IMR-90 (cell line): ENCODE results near the gene SLX1B. TPM values are rescaled to one million over a fixed set of nuclear protein-coding genes. Genes with fewer than 3 reads are reported as not detected.
"Not testable (repeated sequence)": the region's sequence is repeated elsewhere in the genome, so short reads cannot be mapped to it uniquely, and the experiment has no call there.

ENCODE experiments used
- ATAC-seq: fragments of 200-7000 bp; cut with Tn5 transposase; 2 replicates; pipeline ENCODE4 v1.9.1; 2020; ENCODE audit warnings: low read depth, mild to moderate bottlenecking, moderate library complexity
- BruUV-seq: library from RNA; stranded (reverse); fragments of 400-500 nt; replicated peaks from 2 replicates; lab custom pipeline; 2021; lab: Mats Ljungman, UMichigan
- CTCF ChIA-PET: fragments of 300-600 bp; formaldehyde crosslinking; extraction: SDS; loops from one replicate; lab custom pipeline; 2021; ENCODE audit warnings: antibody characterized with exemption; lab: Yijun Ruan, JAX
- POLR2A ChIA-PET: fragments of 300-600 bp; sonication (Branson Sonifier 250); formaldehyde crosslinking; loops from one replicate; lab custom pipeline; 2022; ENCODE audit warnings: antibody characterized with exemption; ENCODE audit not compliant: unreplicated experiment; lab: Charles Lee
- DNase-seq: peaks from one replicate; pipeline ENCODE4 v3.0.0; 2013
- H2AFZ ChIP-seq: replicated peaks from 2 replicates; pipeline ENCODE3; 2013; ENCODE audit warnings: low read length, mild to moderate bottlenecking; ENCODE audit not compliant: poor library complexity
- H2AK5ac ChIP-seq: 2 replicates; pipeline ENCODE4 v1.6.1; 2013; ENCODE audit warnings: low read depth, low read length, inconsistent platforms
- H2AK9ac ChIP-seq: replicated peaks from 2 replicates; pipeline ENCODE3; 2013; ENCODE audit warnings: mild to moderate bottlenecking, low read depth, low read length, moderate library complexity; ENCODE audit not compliant: poor library complexity
- H2BK120ac ChIP-seq: 2 replicates; pipeline ENCODE4 v1.6.1; 2013; ENCODE audit warnings: low read depth, low read length, inconsistent platforms
- H2BK15ac ChIP-seq: 3 replicates; pipeline ENCODE4 v1.6.1; 2013; ENCODE audit warnings: low read depth, low read length, inconsistent platforms
- H2BK20ac ChIP-seq: 2 replicates; pipeline ENCODE4 v1.6.1; 2013; ENCODE audit warnings: low read depth, mild to moderate bottlenecking, inconsistent platforms, low read length, moderate library complexity
- H2BK5ac ChIP-seq: 2 replicates; pipeline ENCODE4 v1.6.1; 2013; ENCODE audit warnings: mild to moderate bottlenecking, low read depth, low read length, inconsistent platforms; ENCODE audit not compliant: poor library complexity, severe bottlenecking
- H3K14ac ChIP-seq: replicated peaks from 2 replicates; pipeline ENCODE4 v1.6.1; 2013; ENCODE audit warnings: low read depth, low read length, inconsistent platforms
- H3K18ac ChIP-seq: 2 replicates; pipeline ENCODE4 v1.6.1; 2013; ENCODE audit warnings: low read depth, low read length, control low read depth
- H3K23ac ChIP-seq: 2 replicates; pipeline ENCODE4 v1.6.1; 2013; ENCODE audit warnings: low read depth, low read length, inconsistent platforms
- H3K27ac ChIP-seq: 2 replicates; pipeline ENCODE4 v1.5.1; 2013; ENCODE audit warnings: mild to moderate bottlenecking, control low read depth, low read length; ENCODE audit not compliant: insufficient read depth
- H3K27me3 ChIP-seq: 2 replicates; pipeline ENCODE4 v1.6.1; 2013; ENCODE audit warnings: low read length; ENCODE audit not compliant: control insufficient read depth, insufficient read depth
- H3K36me3 ChIP-seq: 2 replicates; pipeline ENCODE4 v1.6.1; 2013; ENCODE audit warnings: low read length, mixed read lengths; ENCODE audit not compliant: control insufficient read depth, insufficient read depth
- H3K4ac ChIP-seq: 2 replicates; pipeline ENCODE4 v1.6.1; 2013; ENCODE audit warnings: low read depth, low read length, inconsistent platforms
- H3K4me1 ChIP-seq: 2 replicates; pipeline ENCODE4 v1.6.1; 2013; ENCODE audit warnings: low read length, mixed read lengths; ENCODE audit not compliant: control insufficient read depth, insufficient read depth
- H3K4me2 ChIP-seq: 2 replicates; pipeline ENCODE4 v1.6.1; 2013; ENCODE audit warnings: low read depth, mild to moderate bottlenecking, control low read depth, low read length, moderate library complexity
- H3K4me3 ChIP-seq: 2 replicates; pipeline ENCODE4 v1.5.1; 2013; ENCODE audit warnings: low read depth, mild to moderate bottlenecking, control low read depth, low read length, moderate library complexity; ENCODE audit not compliant: insufficient read depth
- H3K56ac ChIP-seq: 2 replicates; pipeline ENCODE4 v1.6.1; 2013; ENCODE audit warnings: low read length, inconsistent platforms; ENCODE audit not compliant: insufficient read depth; ENCODE audit errors: extremely low read depth
- H3K79me1 ChIP-seq, 2 experiments: 2 replicates each; pipeline ENCODE4 v1.6.1; 2013; ENCODE audit warnings: low read length in 2 of 2, inconsistent platforms in 1 of 2, low read depth in 1 of 2
- H3K9ac ChIP-seq: 2 replicates; pipeline ENCODE4 v1.6.1; 2013; ENCODE audit warnings: low read depth, low read length, control low read depth
- H3K9me1 ChIP-seq: 2 replicates; pipeline ENCODE4 v1.6.1; 2013; ENCODE audit warnings: low read length, inconsistent platforms; ENCODE audit not compliant: insufficient read depth
- H3K9me3 ChIP-seq: 2 replicates; pipeline ENCODE4 v1.6.1; 2013; ENCODE audit warnings: low read length; ENCODE audit not compliant: control insufficient read depth, insufficient read depth
- H4K20me1 ChIP-seq: 2 replicates; pipeline ENCODE4 v1.6.1; 2013; ENCODE audit warnings: low read length, inconsistent platforms; ENCODE audit not compliant: insufficient read depth
- H4K5ac ChIP-seq: 2 replicates; pipeline ENCODE4 v1.6.1; 2013; ENCODE audit warnings: mild to moderate bottlenecking, low read depth, low read length, control low read depth
- H4K8ac ChIP-seq, 2 experiments: 2 replicates each; pipeline ENCODE4 v1.6.1; 2013; ENCODE audit warnings: low read depth in 2 of 2, low read length in 2 of 2, control low read depth in 1 of 2, inconsistent platforms in 1 of 2
- H4K91ac ChIP-seq: 2 replicates; pipeline ENCODE4 v1.6.1; 2013; ENCODE audit warnings: low read depth, low read length, inconsistent platforms; ENCODE audit not compliant: insufficient read depth
- MAFK ChIP-seq: IDR thresholded peaks from 2 replicates; pipeline ENCODE4 v1.6.1; 2012; ENCODE audit warnings: low read depth, low read length, improper control_type of control experiment
- WGBS, 2 experiments: methylation state at CpG; one replicate each; pipeline versions ENCODE4 v1.1.5 to v1.1.7; 2013; ENCODE audit warnings: missing lambda C conversion rate in 2 of 2; ENCODE audit not compliant: insufficient read length in 1 of 2; ENCODE audit errors: extremely low coverage in 2 of 2; 5-methylcytosine and 5-hydroxymethylcytosine counted together
- dilution Hi-C: fragments of 300-500 bp; cut with HindIII; formaldehyde crosslinking; loops from one replicate; pipeline ENCODE4 v1.14.3; 2018; ENCODE audit warnings: low sequenced_read_pairs; ENCODE audit not compliant: unreplicated experiment
- in situ Hi-C: fragments of 300-500 bp; cut with MboI; formaldehyde crosslinking; loops from 3 replicates; pipeline ENCODE4 v1.14.3; 2019; ENCODE audit warnings: low sequenced_read_pairs, inconsistent platforms, mixed read lengths
- intact Hi-C: fragments of 100-400 bp; cut with micrococcal nuclease; formaldehyde crosslinking; loops from 2 replicates; pipeline ENCODE4 v1.10.0; 2022
- polyA plus RNA-seq, 3 experiments: library from polyadenylated mRNA; depleted of rRNA; stranded (reverse); fragments of >200 nt; gene quantifications; 2 replicates each; pipeline ENCODE4 v1.2.3, GENCODE V29; 2012; ENCODE audit warnings: low replicate concordance in 1 of 3
- total RNA-seq: library from RNA; depleted of rRNA; stranded (reverse); fragments of >200 nt; gene quantifications from 2 replicates; pipeline ENCODE4 v1.2.3, GENCODE V29; 2012

Gene SLX1B
- total and polyA plus RNA-seq, 2 of the 4 experiments (the other 2 are of a cell fraction): 9.3 to 15.8 TPM

- H4K8ac ChIP-seq, H3K9ac ChIP-seq, H3K4me2 ChIP-seq, H3K4me3 ChIP-seq, H4K91ac ChIP-seq, dilution Hi-C loops, H3K56ac ChIP-seq, H4K5ac ChIP-seq, H2AK5ac ChIP-seq, POLR2A ChIA-PET, ATAC-seq, H4K20me1 ChIP-seq, H3K4me1 ChIP-seq, H3K9me3 ChIP-seq, H3K9me1 ChIP-seq, H2BK5ac ChIP-seq, H3K4ac ChIP-seq, H3K27me3 ChIP-seq, H3K14ac ChIP-seq, H3K23ac ChIP-seq, in situ Hi-C loops, H2BK120ac ChIP-seq, intact Hi-C loops, DNase-seq, H2BK15ac ChIP-seq, H3K79me1 ChIP-seq, H2AFZ ChIP-seq, CTCF ChIA-PET, H3K27ac ChIP-seq, H2AK9ac ChIP-seq, H3K36me3 ChIP-seq, H3K18ac ChIP-seq, BruUV-seq: not testable (repeated sequence)
- H2BK20ac ChIP-seq: 0 out of 2 replicates have a peak overlapping the region, but pooled peaks have one; percentile 14
- no CpG with 5 or more reads among the region's 3 CpGs for WGBS, 2 experiments
- TF ChIP-seq MAFK: peak; percentile 72
Measured at GRCh38 chr16:29425390-29425789, 28.9 kb upstream of the SLX1B start.

- intact Hi-C loops, in situ Hi-C loops, H3K4me1 ChIP-seq, H2AK9ac ChIP-seq, H3K56ac ChIP-seq, H3K9me1 ChIP-seq, H3K4me3 ChIP-seq, H3K36me3 ChIP-seq, H3K9me3 ChIP-seq, H3K4ac ChIP-seq, H3K9ac ChIP-seq, H3K23ac ChIP-seq, H3K27ac ChIP-seq, H4K8ac ChIP-seq, H4K5ac ChIP-seq, H3K14ac ChIP-seq, H2BK20ac ChIP-seq, H4K20me1 ChIP-seq, BruUV-seq, POLR2A ChIA-PET, H3K18ac ChIP-seq, H2AK5ac ChIP-seq, H3K4me2 ChIP-seq, H3K27me3 ChIP-seq, H2BK15ac ChIP-seq, H3K79me1 ChIP-seq, H4K91ac ChIP-seq, dilution Hi-C loops, H2AFZ ChIP-seq, CTCF ChIA-PET, DNase-seq, H2BK120ac ChIP-seq, H2BK5ac ChIP-seq: not testable (repeated sequence)
- no CpG with 5 or more reads among the region's 21 CpGs for WGBS, 2 experiments
- peak; percentile 7 for ATAC-seq
Measured at GRCh38 chr16:29453754-29454153, 579 bp upstream of the SLX1B start.
